ENCODE results near the gene SLC38A11. TPM values are rescaled to one million over a fixed set of nuclear protein-coding genes. Genes with fewer than 3 reads are reported as not detected.

SLC38A11 gene
- total and polyA plus RNA-seq, 2 of the 8 experiments (the other 6 are each of a cell fraction or from before 2014, with no cell fraction given) = not detected

DNA sequence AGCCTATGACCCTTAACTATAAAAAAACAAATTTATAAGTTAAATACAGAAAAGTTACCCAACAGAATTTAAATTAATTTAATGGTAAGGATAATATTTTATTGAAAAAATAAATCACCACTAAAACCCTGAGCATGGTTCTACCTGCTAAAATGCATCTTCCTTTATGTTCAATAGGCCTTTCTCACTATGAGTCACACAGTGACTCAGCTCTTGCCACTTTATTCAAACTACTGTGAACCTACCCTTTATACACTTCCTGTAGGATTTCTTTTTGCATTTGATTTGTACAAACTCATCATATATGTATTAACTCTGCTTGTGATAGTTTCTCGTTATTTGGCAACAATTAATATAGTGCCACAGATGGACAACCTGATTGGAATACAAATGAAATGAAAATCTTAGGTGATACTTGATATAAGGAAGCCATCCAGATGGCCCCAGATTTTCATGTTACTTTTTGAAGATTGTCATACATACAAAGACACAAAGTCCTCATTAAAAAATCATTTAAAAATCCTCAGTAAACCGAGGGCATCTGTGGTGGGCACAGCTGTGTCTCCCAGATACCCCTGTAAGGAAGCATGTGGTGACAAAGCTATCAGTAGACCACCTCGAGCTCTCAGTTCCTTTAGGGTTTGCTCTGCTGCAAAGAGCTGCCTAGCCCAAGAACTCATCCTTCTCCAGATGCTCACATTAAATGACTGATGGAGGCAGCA is 58.5 kb downstream of the SLC38A11 start:
- FAIRE-seq = no peak
- H2AFZ ChIP-seq (ENCODE audit: low read length) = peak overlapping the region; percentile 21
- no peak overlapping the region for H3K4me2 ChIP-seq (ENCODE audit: insufficient read depth in 1 of 2, low read depth in 2 of 2, low read length in 2 of 2)
- no peak for TF ChIP-seq RAD21 (IDR thresholded peaks at IDR 0.05 in 1 of 2, conservative IDR thresholded peaks at IDR 0.05 in 1 of 2; ENCODE audit: low read depth in 2 of 2, low read length in 2 of 2)
- TF ChIP-seq CTBP2 (IDR thresholded peaks at IDR 0.05; ENCODE audit: borderline replicate concordance, insufficient read depth, insufficient read length, low read length) = no peak
- no peak for TF ChIP-seq SP2 (IDR thresholded peaks at IDR 0.05; ENCODE audit: low read length)
- no peak for TF ChIP-seq BACH1 (IDR thresholded peaks at IDR 0.05; ENCODE audit: low read length)
- TF ChIP-seq TEAD4 (IDR thresholded peaks at IDR 0.05; ENCODE audit: low read depth, low read length) = no peak
- no peak for TF ChIP-seq YY1 (IDR thresholded peaks at IDR 0.05; ENCODE audit: low read depth, low read length)
- no peak for TF ChIP-seq RXRA (IDR thresholded peaks at IDR 0.05; ENCODE audit: insufficient read depth, low read depth, low read length)
- TF ChIP-seq MAFK (IDR thresholded peaks at IDR 0.05; ENCODE audit: low read depth, low read length) = no peak
- TF ChIP-seq, protein P1, sequence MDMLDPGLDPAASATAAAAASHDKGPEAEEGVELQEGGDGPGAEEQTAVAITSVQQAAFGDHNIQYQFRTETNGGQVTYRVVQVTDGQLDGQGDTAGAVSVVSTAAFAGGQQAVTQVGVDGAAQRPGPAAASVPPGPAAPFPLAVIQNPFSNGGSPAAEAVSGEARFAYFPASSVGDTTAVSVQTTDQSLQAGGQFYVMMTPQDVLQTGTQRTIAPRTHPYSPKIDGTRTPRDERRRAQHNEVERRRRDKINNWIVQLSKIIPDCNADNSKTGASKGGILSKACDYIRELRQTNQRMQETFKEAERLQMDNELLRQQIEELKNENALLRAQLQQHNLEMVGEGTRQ (IDR thresholded peaks at IDR 0.05; ENCODE audit: low read length) = no peak
- TF ChIP-seq BCL11A (IDR thresholded peaks at IDR 0.05; ENCODE audit: low read depth in 2 of 2, low read length in 2 of 2) = no peak
- TF ChIP-seq NRF1 (IDR thresholded peaks at IDR 0.05; ENCODE audit: low read depth, low read length) = no peak
- no peak for TF ChIP-seq ASH2L (IDR thresholded peaks at IDR 0.05; ENCODE audit: low read length)

More for the DNA sequence above, 58.5 kb downstream of the SLC38A11 start:
- no peaks in the 10 kb centered on the region for H3K79me2 ChIP-seq (ENCODE audit: control insufficient read depth in 1 of 2, insufficient read depth in 2 of 2, low read length in 2 of 2)
- peaks cover 0 to 6% (median under 1%) of the 10 kb centered on the region in 4 experiments; a peak in 2 of 7 replicates for H3K4me1 ChIP-seq (replicated peaks in 1 of 4; ENCODE audit: control insufficient read depth in 3 of 4, insufficient read depth in 4 of 4, low read length in 3 of 4)
- H4K5ac ChIP-seq (ENCODE audit: insufficient read length, low read depth, low read length) = no peak overlapping the region
- peak overlapping the region; percentile 62 for H2BK120ac ChIP-seq (replicated peaks; ENCODE audit: low read depth, low read length)
- no peak overlapping the region for H3K56ac ChIP-seq (replicated peaks; ENCODE audit: insufficient read length, low read depth, low read length)
- H3K36me3 ChIP-seq (ENCODE audit: control insufficient read depth in 2 of 4, insufficient read depth in 4 of 4, low read length in 3 of 4) = no peaks in the 10 kb centered on the region
- no peak overlapping the region for H3K14ac ChIP-seq (ENCODE audit: insufficient read length)
- no peaks in the 10 kb centered on the region for H4K20me1 ChIP-seq (replicated peaks in 1 of 2; ENCODE audit: control insufficient read depth in 1 of 2, insufficient read depth in 2 of 2, low read length in 2 of 2)
- H2BK15ac ChIP-seq (ENCODE audit: low read length) = no peak overlapping the region
- ChIA-PET CTCF (ENCODE audit: partially characterized antibody) (interaction anchor here (0.7 kb wide), 1 partner anchor 20 kb away, joined by 3 read pairs; no protein-coding TSS in a partner anchor), POLR2A (ENCODE audit: partially characterized antibody) (no interaction called here)
- peak overlapping the region; percentile 62; the same call in 1 of the 2 replicates for H2BK20ac ChIP-seq (ENCODE audit: low read length)
- peak overlapping the region; percentile 55; the same call in 1 of the 2 replicates for H2BK12ac ChIP-seq (ENCODE audit: low read depth, low read length)
- H2AK5ac ChIP-seq (ENCODE audit: low read depth, low read length) = no peak overlapping the region
- no peak for DNase-seq (ENCODE audit: low read depth in 1 of 2, low spot score in 2 of 2)
- H4K8ac ChIP-seq (ENCODE audit: extremely low read depth, insufficient read depth, low read length) = no peak overlapping the region
- no peaks in the 10 kb centered on the region for H3K23me2 ChIP-seq (ENCODE audit: low read depth, low read length)
- H3K79me1 ChIP-seq (ENCODE audit: low read depth, low read length) = no peaks in the 10 kb centered on the region
- 70% methylated on average over 3 of the region's 3 CpGs; no CpG with 5 or more reads in 1 of the 2 experiments for WGBS, 2 experiments (ENCODE audit: extremely low coverage in 1 of 2, insufficient coverage in 1 of 2, insufficient read length in 1 of 2, insufficient replicate concordance in 2 of 2, low coverage in 1 of 2, low lambda C conversion rate in 2 of 2, missing lambda C conversion rate in 1 of 2)
- H3K9me3 ChIP-seq (ENCODE audit: insufficient read depth in 2 of 2, low read depth in 1 of 2, low read length in 1 of 2) = no peaks in the 10 kb centered on the region
- peak overlapping the region; percentile 47 for H2BK5ac ChIP-seq (ENCODE audit: low read depth, low read length)
- H3K18ac ChIP-seq (ENCODE audit: extremely low read depth, low read length) = peak overlapping the region; percentile 48; the same call in 1 of the 2 replicates
- no peak overlapping the region for H3K23ac ChIP-seq (ENCODE audit: insufficient read length)
- no peak overlapping the region for H3K27ac ChIP-seq (ENCODE audit: low read depth, low read length)
- no peak overlapping the region for H3K4me3 ChIP-seq (ENCODE audit: extremely low read depth in 1 of 4, insufficient read depth in 2 of 4, low read depth in 3 of 4, low read length in 4 of 4)
- H3K4ac ChIP-seq (replicated peaks; ENCODE audit: insufficient read length, low read depth, low read length) = no peak overlapping the region
- H3K27me3 ChIP-seq (replicated peaks in 1 of 4; ENCODE audit: control insufficient read depth in 3 of 4, extremely low read depth in 1 of 4, insufficient read depth in 3 of 4, low read length in 3 of 4) = no peaks in the 10 kb centered on the region
- H3K9ac ChIP-seq (replicated peaks in 1 of 4; ENCODE audit: extremely low read depth in 1 of 4, low read depth in 3 of 4, low read length in 3 of 4) = no peak overlapping the region
- no peak overlapping the region for H4K91ac ChIP-seq (replicated peaks; ENCODE audit: insufficient read length, low read length)

Measured in H1 (cell line).